Smooth muscle cell (in vitro differentiated cells): ENCODE measurements around the gene NFKBIZ. TPM values are rescaled to one million over a fixed set of nuclear protein-coding genes. Genes with fewer than 3 reads are reported as not detected.

Experiments
- DNase-seq: peaks from one replicate; lab custom pipeline; 2025; ENCODE audit not compliant: unreplicated experiment; lab: John Stamatoyannopoulos, UW
- H2AFZ ChIP-seq: fragments of 200-600 bp; sonication (generic); 2 replicates; pipeline ENCODE4 v1.6.0; 2016; ENCODE audit warnings: antibody characterized with exemption, low read depth, mild to moderate bottlenecking
- H3F3A ChIP-seq: fragments of 200-600 bp; sonication (generic); 2 replicates; pipeline ENCODE4 v1.6.0; 2017; ENCODE audit warnings: antibody characterized with exemption, low read depth
- H3K27ac ChIP-seq: fragments of 200-600 bp; sonication (generic); 2 replicates; pipeline ENCODE4 v1.5.1; 2016; ENCODE audit warnings: low read depth, mild to moderate bottlenecking
- H3K27me3 ChIP-seq: fragments of 200-600 bp; sonication (generic); 2 replicates; pipeline ENCODE4 v1.6.1; 2016; ENCODE audit warnings: low read depth, mild to moderate bottlenecking
- H3K36me3 ChIP-seq: fragments of 200-600 bp; sonication (generic); 2 replicates; pipeline ENCODE4 v1.5.1; 2016; ENCODE audit warnings: low read depth
- H3K4me1 ChIP-seq: fragments of 200-600 bp; sonication (generic); 2 replicates; pipeline ENCODE4 v1.5.1; 2016; ENCODE audit warnings: low read depth
- H3K4me2 ChIP-seq: fragments of 200-600 bp; sonication (generic); 2 replicates; pipeline ENCODE4 v1.6.0; 2016; ENCODE audit warnings: mild to moderate bottlenecking
- H3K4me3 ChIP-seq: fragments of 200-600 bp; sonication (generic); 2 replicates; pipeline ENCODE4 v1.5.1; 2016; ENCODE audit warnings: mild to moderate bottlenecking
- H3K79me2 ChIP-seq: fragments of 200-600 bp; sonication (generic); 2 replicates; pipeline ENCODE4 v1.6.0; 2016; ENCODE audit warnings: low read depth, mild to moderate bottlenecking
- H3K9ac ChIP-seq: fragments of 200-600 bp; sonication (generic); 2 replicates; pipeline ENCODE4 v1.6.0; 2016; ENCODE audit warnings: low read depth
- H3K9me3 ChIP-seq: fragments of 200-600 bp; sonication (generic); replicated peaks from 2 replicates; pipeline ENCODE4 v1.5.1; 2016; ENCODE audit warnings: low read depth
- H4K20me1 ChIP-seq: fragments of 200-600 bp; sonication (generic); 2 replicates; pipeline ENCODE4 v1.6.0; 2016; ENCODE audit warnings: low read depth
- CTCF ChIP-seq: fragments of 200-600 bp; sonication (generic); IDR thresholded peaks from 2 replicates; pipeline ENCODE4 v1.5.1; 2017; ENCODE audit warnings: borderline replicate concordance, mild to moderate bottlenecking, antibody characterized with exemption; ENCODE audit not compliant: insufficient read depth, poor library complexity, severe bottlenecking
- WGBS: methylation state at CpG from one replicate; pipeline ENCODE4 v1.1.7; 2016; ENCODE audit warnings: low lambda C conversion rate; 5-methylcytosine and 5-hydroxymethylcytosine counted together
- polyA plus RNA-seq: library from polyadenylated mRNA; unstranded; fragments of >200 nt; fragmentation: Nextera tagmentation; extraction: Ambion mirVana; gene quantifications from 2 replicates; pipeline ENCODE4 v1.2.1, GENCODE V29; 2016
- total RNA-seq: library from RNA; depleted of rRNA; stranded (reverse); fragments of >200 nt; gene quantifications from 2 replicates; pipeline ENCODE4 v1.2.3, GENCODE V29; 2014

The NFKBIZ gene
- total and polyA plus RNA-seq, 2 experiments from 2014 or later, result 236 to 306 TPM

- H3K27ac ChIP-seq, result no peak overlapping the region
- no peak overlapping the region for H3K9ac ChIP-seq
- no peak overlapping the region for H3K4me2 ChIP-seq
- H2AFZ ChIP-seq, result no peak overlapping the region
- no peak overlapping the region for H3K4me3 ChIP-seq
- 74% methylated on average over 5 of the region's 5 CpGs for WGBS
- H3K79me2 ChIP-seq, result no peaks in the 10 kb centered on the region
- H3K36me3 ChIP-seq, result no peaks in the 10 kb centered on the region
- H3K27me3 ChIP-seq, result no peaks in the 10 kb centered on the region
- no peaks in the 10 kb centered on the region for H3K4me1 ChIP-seq
- no peak for DNase-seq
- peaks cover 14% of the 10 kb centered on the region for H3F3A ChIP-seq
- no peak for TF ChIP-seq CTCF
- peaks cover 12% of the 10 kb centered on the region for H4K20me1 ChIP-seq
- H3K9me3 ChIP-seq, result no peaks in the 10 kb centered on the region
These were observed 16.6 kb downstream of the NFKBIZ start for GRCh38 chr3:101865751-101866509.

GRCh38 chr3:101867511-101867910 is 18.2 kb downstream of the NFKBIZ start:
- no peaks in the 10 kb centered on the region for H3K9me3 ChIP-seq
- H3K4me2 ChIP-seq, result no peak overlapping the region
- no peaks in the 10 kb centered on the region for H3F3A ChIP-seq
- no peaks in the 10 kb centered on the region for H3K4me1 ChIP-seq
- DNase-seq, result no peak
- no peak for TF ChIP-seq CTCF
- H3K27me3 ChIP-seq, result no peaks in the 10 kb centered on the region
- no peaks in the 10 kb centered on the region for H4K20me1 ChIP-seq
- no peak overlapping the region for H3K4me3 ChIP-seq
- H3K9ac ChIP-seq, result no peak overlapping the region
- no peaks in the 10 kb centered on the region for H3K36me3 ChIP-seq
- no peak overlapping the region for H3K27ac ChIP-seq
- H3K79me2 ChIP-seq, result no peaks in the 10 kb centered on the region
- H2AFZ ChIP-seq, result no peak overlapping the region

- Histone ChIP-seq H3K9ac (no peak overlapping the region), H3K27ac (no peak overlapping the region), H3K36me3 (no peaks in the 10 kb centered on the region), H3K4me2 (no peak overlapping the region), H3K4me1 (no peaks in the 10 kb centered on the region), H3F3A (no peaks in the 10 kb centered on the region), H2AFZ (no peak overlapping the region), H3K4me3 (no peak overlapping the region), H3K79me2 (no peaks in the 10 kb centered on the region), H3K9me3 (no peaks in the 10 kb centered on the region), H4K20me1 (no peaks in the 10 kb centered on the region), H3K27me3 (no peaks in the 10 kb centered on the region)
- DNase-seq, result no peak
- no peak for TF ChIP-seq CTCF
- WGBS, result 93% methylated on average over 2 of the region's 2 CpGs
These were observed 18.7 kb downstream of the NFKBIZ start for GRCh38 chr3:101867996-101868395.
